NOMO-1 treated with DMSO at 0.1 percent for 48 hours (cell line): ENCODE results near the gene PLEK2.
"Not testable (repeated sequence)": the region's sequence is repeated elsewhere in the genome, so short reads cannot be mapped to it uniquely, and the experiment has no call there.

Experiments
- DNase-seq: peaks from one replicate; lab custom pipeline; 2025; ENCODE audit not compliant: unreplicated experiment; lab: John Stamatoyannopoulos, UW

PLEK2 gene

GRCh38 chr14:67360470-67361206, 51.3 kb downstream of the PLEK2 start:
- DNase-seq: no peak

- DNase-seq: peak; percentile 99
Observed at GRCh38 chr14:67359775-67360469, 52.0 kb downstream of the PLEK2 start, which contains the start of the genes ATP6V1D and EIF2S1. ATP6V1D (minus strand) TSS chr14:67359804; CDS start chr14:67359698, 106 bp downstream. EIF2S1 (plus strand) TSS chr14:67360328; CDS start chr14:67364768, 4,440 bp downstream.

DNA sequence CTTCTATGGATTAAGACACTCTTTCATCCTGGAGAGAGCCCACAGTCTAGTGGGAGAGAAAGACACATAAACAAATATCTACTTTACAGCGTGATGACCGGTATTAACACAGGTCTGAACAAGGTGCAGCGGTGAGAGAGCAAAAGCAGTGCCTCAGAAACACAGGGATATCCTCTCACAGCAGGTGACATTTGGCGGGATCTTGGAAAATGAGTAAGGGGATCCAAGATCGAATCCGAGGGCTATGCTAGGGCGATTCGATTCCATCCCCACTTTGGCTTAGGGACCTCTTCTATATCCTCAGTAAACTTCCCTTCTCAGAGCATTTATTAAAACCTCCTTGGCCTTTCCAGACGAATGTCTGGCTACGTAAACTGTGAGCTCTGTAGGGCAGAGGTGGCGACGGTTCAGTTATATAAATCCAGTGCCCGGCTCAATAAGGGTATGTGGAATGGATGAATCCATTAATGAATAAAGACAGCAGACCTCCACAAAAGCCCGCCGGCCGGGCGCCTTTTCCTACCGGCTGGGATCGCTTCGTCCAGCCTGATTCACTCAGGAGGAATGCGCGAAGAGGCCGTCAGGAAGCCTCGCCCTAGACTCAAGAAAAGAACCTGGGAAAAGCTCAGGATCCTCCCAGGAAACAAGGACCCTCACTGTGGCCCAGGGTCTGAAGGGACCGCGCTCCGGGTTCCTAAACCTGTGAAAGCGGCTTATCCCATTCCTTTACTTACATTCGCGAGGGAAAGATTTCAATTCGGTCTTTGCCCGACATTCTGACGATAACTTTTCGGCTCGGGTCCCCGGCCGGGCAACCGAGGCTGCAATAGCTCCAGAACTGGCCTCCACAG, 52.8 kb downstream of the PLEK2 start:
- no peak for DNase-seq

DNA sequence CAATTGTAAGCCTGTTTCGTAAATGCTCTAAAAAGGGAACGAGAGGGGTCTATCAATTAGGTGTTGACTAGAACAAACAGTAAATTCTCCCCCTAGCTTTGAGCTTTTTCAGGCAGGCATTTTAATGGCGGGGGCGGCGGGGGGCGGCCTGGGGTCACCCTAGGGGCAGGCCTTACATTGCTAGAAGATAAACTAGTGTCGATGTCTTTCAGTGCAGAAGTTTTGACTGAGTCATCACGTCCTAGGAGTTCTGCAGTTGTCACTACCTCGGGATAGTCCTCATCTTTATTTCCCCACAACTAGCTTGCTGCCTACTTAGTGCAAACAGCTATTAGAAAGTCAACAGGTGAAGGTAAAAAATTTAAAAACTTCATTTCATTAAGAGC, 54.0 kb downstream of the PLEK2 start:
- DNase-seq: no peak

DNA sequence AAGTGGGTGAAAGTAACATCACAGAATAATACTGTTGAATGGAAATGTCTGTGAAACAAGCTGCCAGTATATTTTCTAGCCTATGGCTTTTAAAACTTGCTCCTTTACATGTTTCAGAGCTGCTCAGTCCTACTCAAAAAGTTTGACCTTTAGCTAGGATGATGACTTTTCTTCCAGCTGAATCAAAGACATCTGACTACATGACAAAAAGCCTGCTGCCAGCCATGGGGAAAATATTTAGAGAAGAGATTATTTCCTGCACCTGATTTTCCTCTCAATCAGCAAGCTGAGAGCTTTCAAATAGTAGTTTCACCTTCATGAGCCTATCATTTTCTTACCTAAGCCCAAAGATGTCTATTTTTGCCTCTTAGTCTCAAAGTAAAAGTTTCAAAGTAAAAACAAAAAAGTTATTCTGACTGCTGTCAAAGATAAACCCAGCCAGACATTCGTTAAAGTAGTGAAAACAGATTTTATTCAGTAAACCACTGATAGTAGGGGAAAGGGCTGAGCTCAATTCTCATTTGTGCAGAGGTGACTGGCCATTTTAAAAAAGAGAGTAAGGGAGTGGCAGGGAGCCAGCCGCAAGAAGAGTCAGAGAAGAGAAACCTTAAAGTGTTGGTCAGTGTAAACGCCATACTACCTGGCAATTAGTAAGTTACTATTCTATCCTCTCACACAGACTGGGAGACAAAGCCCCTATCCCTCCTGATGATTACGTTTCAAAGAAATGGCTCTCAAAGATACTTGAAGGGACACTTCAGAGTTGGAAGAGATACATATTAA, 54.6 kb downstream of the PLEK2 start:
- DNase-seq: no peak

GRCh38 chr14:67352055-67352454, 59.9 kb downstream of the PLEK2 start:
- DNase-seq: no peak

DNA sequence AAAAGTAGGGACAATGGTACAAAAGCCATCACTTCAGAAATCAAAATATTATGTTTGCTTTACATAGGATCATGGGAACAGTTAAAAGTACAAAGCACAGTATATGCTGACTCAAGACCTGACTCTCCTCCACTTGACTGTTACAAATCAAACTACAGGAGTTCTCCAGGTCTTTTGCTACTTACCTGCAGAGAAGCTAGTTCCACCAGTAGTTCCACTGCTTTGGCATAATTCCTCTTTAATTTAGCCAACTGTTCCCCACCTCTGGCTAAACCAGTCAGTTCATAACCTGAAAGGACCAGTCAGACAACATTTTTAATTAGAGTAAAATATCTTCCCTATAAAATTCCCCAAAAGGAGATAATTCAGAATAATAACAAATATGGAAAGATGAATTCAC, 66.4 kb downstream of the PLEK2 start:
- no peak for DNase-seq

DNA sequence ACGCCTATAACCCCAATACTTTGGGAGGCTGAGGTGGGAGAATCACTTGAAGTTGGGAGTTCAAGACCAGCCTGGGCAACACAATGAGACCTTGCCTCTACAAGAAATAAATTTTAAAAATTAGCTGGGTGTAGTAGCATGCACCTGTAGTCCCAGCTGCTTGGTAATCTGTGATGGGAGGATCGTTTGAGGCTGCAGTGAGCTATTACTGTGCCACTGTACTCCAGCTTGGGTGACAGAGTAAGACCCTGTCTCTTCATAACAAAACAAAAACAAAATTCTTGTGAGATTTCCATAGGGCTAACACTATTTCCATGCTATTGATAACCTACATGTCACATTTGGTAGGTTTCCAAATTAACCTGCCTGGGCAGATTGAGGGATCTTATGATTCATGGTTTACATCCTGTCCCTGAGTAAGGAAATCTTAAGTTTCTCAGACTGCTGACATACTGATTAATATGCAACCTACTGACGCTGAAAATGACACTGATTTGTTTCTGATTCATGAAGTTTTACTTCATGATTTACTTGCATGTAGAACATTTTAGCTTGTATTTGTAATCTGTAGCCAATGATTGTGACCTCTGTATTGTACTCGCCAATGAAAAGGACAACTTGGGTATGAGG, 68.2 kb downstream of the PLEK2 start:
- DNase-seq: no peak

- DNase-seq: not testable (repeated sequence)
Observed at GRCh38 chr14:67341231-67341630, 70.7 kb downstream of the PLEK2 start.
